NCI-H146 (cell line): Measurements from ENCODE around the gene TPSD1.
"Not testable (repeated sequence)": the region's sequence is repeated elsewhere in the genome, so short reads cannot be mapped to it uniquely, and the experiment has no call there.

Source experiments
- DNase-seq: peaks from one replicate; lab custom pipeline; 2025; lab: John Stamatoyannopoulos, UW

TPSD1 gene

DNA sequence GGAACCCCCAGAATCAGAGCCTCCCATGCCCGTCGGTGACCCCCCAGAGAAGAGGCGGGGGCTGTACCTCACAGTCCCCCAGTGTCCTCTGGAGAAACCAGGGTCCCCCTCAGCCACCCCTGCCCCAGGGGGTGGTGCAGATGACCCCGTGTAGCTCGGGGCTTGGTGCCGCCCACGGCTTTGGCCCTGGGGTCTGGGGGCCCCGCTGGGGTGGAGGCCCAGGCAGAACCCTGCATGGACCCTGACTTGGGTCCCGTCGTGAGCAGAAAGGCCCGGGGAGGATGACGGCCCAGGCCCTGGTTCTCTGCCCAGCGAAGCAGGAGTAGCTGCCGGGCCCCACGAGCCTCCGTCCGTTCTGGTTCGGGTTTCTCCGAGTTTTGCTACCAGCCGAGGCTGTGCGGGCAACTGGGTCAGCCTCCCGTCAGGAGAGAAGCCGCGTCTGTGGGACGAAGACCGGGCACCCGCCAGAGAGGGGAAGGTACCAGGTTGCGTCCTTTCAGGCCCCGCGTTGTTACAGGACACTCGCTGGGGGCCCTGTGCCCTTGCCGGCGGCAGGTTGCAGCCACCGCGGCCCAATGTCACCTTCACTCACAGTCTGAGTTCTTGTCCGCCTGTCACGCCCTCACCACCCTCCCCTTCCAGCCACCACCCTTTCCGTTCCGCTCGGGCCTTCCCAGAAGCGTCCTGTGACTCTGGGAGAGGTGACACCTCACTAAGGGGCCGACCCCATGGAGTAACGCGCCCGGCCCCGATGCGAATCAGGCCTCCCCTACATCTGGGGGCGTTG lies 34.8 kb upstream of the TPSD1 start:
- no peak for DNase-seq

DNA sequence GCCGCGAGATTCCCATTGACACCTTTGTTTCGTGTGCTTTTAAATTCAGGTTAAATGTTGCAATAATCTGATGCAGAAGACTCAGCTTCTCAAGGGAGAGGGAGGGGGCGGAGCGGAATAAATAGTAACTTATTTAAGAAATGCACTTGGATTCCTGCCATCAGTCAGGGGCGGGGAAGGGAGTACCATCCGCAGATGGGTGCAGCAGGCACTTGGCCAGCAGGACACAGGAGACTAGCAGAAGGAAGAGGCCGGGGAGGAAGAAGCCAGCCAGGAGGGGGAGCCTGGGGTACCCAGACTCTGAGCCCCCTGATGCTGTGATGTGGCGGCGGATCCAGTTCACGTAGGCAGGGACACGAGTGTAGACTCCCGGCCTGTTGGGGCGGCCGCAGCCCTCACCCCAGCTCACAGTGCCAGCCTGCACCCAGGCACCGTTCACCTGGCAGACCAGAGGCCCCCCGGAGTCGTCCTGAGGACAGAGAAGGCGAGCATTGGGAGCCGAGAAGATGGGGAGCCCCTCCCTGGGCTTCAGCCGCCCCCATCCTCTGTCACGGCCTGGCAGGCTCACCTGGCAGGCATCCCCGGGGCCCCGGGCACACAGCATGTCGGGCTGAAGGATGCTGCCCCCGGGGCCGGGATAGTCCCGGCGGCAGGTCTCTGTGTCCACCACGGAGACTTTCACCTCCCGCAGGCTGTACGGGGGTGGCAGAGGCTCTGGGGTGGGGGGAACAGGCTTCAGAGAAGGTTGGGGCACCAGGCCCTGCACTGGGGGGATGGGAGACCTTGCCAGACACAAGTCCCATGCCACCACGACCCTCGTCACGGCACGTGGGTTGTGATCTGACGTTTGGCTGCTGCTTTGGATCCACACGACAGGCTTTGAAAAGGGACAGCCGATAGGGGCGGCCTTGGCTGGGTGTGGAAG lies 34.0 kb upstream of the TPSD1 start:
- DNase-seq = no peak

DNA sequence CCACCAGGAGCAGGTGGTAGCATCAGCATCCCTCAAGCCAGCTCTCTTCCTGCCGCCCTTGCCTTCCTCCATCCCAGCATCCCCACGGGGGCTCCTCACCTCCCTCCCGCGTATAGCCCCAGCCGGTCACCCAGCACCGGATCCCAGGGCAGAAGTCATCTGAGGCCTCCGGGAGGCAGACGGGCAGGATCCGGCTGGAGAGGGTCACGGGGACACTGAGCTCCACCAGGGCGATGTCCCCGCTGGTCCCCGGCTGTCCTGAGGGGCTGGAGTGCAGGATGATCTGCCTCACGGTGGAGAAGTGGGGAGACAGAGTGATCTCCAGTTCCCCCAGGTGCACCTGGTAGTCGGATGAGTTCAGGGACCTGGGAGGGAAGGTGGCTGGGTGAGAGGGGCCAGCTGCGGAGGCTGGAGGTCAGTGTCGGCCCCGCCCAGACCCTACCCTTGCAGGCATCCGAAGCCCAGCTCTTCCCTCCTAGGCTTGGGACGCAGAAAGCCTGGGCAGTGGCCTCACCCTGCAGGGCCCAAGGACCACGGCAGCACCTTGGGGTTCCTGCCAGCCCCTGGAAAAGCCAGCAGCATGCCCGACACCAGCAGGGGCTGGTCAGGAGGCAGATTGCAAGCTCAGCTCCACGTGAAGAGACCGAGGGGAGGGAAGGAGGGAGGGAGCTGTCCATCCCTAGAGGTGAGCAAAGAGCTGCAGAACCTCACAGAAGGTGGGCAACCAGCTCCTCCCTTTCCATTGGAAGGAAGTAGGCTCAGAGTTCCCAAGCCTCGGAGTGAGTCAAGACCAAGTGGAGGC lies 33.1 kb upstream of the TPSD1 start:
- DNase-seq = no peak

DNA sequence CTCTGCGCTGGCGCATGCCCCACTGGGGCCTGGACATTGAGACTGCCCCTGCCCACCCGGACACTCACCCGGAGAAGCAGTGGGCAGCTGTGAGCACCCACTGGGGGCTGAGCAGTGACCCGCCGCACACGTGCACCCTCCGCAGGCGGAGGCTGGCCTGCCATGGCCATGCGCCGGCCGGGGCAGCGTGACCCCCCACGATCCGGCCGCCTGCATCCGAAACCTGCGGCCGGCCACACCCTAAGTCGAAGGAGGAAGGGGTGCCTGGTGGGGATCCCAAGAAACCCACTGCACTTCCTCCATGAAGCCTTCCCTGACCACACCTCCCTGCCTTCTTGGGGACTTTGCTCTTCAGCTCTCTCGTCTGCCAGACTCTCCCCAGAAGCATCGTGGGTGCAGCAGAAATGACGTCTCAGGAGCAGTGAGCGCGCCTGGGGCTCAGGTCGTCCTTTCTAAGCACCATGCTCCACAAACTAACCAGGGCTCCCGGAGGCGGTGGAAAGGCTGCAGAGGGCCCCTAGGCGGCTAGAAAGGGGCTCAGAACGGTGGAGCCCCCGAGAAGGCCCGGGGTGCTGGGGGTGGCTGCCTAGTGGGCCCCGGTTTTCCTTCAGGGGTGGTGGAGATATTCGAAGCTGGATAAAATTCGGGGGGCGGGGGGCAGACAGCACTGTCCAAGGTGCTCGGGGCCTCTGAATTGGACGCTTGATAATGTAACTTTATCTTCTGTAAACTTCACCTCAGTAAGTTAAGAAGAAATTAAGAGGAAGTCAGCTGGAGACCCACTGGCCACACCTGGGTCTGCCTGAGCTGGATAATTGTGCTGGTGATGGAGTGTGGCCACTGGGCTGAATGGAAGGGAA lies 32.3 kb upstream of the TPSD1 start:
- no peak for DNase-seq

DNA sequence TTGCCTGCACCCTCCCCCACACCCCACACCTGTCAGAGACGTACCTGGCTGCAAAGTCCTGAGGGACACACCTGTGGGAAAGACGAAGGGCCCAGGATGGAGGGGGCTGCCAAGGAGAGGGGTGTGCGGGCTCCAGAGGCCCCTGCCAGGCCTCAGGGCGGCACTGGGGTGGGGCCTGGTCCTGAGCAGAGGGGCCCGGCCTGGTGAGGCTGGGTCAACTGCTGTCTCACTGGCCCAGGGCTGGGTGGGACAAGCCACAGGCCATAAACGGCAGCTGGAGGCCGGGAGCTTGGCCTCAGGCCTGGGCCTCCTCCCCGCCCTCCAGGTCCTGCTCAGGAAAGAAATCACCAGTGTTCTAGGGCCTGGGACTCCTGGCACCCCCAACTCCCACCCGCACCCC lies 31.3 kb upstream of the TPSD1 start:
- DNase-seq = no peak

DNA sequence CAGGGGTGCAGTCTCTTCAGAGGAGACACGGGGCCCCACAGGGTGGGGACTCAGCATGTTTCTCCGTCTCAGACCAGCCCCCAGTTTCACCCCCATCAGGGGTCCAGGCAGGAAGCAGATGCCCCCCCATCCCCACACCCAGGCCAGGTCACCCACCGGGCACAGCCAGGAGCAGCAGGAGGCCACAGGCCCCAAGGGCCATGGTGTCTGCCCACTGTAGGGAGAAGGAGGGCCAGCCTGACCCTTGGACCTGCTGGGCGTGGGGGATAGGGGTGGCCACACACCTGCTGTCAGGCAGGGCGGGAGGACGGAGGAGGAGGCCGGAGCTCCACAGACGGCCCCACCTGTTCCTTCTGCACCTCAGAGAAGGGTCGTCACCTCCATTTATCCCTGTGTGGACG lies 30.8 kb upstream of the TPSD1 start, which contains the start of gene TPSG1:
TSS of gene TPSG1 (minus strand) at position 218 of the 401 bp plus-strand sequence. CDS start at position 202, 16 bp downstream.
- no peak for DNase-seq

DNA sequence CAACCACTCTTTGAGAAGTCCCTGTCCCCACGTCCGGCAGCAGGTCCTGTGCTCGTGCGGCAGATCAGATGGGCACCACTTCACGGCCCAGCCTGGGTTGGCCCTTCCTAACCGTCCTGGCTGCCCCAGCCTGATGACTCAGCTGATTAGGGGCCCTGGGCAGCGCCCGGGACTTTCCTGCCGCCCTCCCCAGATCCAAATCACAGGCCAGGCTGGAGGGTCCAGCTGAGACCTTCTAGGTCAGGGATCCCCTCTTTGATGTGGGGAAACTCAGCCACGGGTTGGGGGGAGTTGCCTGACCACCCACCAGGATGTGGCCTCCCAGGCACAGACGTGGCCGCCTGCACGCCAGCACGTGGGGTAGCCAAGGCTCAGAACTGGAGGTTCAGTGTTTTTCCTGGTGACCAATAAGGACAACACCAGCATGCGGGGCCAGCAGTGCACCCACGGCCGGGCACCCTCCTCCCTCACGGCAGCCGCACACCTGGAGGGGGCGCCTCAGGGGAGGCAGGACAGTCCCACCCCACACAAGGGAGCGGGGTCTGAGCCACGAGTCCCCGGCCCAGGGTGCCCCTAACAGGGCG lies 30.0 kb upstream of the TPSD1 start:
- DNase-seq = not testable (repeated sequence)

DNA sequence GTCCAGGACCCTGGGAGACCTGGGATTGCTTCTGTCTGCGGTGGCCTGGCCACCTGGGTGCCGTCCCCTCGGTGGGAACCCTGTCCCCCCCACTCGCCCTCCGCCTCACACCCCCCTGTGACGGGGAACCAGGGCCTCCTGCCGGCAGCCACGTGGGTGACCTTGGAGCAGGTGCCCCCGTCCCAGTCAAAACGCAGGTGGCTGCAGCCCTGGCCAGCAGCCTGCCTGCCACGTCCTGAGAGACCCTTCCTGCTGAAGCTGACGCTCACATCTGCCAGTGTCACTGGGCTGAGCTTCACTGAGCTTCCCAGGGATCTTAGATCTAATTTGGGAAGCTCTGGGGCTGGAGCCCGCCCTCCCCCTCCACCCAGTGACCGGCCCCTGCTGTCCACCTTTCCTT lies 29.2 kb upstream of the TPSD1 start:
- DNase-seq = not testable (repeated sequence)

DNA sequence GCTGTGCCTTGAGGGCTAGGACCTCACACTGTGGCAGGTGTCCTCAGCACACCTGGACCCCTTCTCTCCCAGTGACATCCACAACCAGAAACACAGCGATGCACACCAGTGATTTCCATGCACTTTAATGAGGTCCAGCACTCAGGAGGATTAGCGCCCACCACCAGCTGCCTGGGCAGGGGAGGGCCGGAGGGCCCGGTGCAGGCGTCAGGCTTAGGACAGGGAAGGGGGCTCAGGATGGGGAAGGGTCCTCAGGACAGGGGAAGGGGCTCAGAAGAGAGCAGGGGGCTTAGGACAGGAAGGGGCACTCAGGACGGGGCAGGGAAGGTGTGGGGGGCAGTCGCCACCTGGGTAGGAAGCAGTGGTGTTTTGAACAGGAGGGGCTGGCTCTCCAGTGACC lies 27.6 kb upstream of the TPSD1 start:
- not testable (repeated sequence) for DNase-seq

DNA sequence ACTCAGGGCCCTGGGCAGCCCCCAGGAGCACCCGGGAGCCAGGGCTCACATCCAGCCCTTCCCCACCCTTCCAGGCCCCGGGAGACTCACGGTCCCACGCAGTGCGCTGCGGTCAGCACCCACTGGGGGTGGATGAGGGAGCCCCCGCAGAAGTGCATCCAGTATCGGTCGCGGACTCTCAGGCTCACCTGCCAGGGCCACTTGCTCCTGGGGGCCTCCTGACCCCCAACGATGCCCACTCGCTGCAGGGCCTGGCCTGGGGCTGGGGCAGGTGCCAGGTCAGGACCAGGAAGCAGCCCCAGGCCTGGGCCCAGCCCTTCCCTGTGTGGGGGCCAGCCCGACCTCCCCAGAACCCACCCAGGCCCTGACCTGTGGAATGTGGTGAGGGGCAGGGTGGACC lies 26.4 kb upstream of the TPSD1 start:
- DNase-seq = not testable (repeated sequence)

DNA sequence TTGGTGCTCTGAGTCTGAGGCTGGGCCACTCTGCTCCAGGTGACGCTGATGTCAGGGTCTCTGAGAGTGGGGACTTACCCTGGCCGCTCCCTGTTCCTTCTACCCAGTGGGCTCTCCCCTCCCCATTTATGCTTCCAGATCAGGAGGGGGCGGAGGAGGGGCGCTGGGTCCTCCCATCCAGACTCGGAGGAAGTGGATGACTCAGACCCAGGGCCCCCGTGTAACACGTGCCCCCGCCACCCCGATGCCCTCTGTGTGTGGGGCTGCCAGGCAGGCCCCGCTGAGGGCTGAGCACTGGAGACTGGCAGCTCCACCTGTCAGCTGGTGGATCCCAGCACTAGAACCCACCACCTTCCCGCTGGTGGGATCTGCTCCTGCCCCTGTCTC lies 25.8 kb upstream of the TPSD1 start, which contains the start of gene TPSB2:
TSS of gene TPSB2 (minus strand) at position 101 of the 387 bp plus-strand sequence. CDS start 233 bp downstream, outside the sequence.
- DNase-seq = not testable (repeated sequence)

DNA sequence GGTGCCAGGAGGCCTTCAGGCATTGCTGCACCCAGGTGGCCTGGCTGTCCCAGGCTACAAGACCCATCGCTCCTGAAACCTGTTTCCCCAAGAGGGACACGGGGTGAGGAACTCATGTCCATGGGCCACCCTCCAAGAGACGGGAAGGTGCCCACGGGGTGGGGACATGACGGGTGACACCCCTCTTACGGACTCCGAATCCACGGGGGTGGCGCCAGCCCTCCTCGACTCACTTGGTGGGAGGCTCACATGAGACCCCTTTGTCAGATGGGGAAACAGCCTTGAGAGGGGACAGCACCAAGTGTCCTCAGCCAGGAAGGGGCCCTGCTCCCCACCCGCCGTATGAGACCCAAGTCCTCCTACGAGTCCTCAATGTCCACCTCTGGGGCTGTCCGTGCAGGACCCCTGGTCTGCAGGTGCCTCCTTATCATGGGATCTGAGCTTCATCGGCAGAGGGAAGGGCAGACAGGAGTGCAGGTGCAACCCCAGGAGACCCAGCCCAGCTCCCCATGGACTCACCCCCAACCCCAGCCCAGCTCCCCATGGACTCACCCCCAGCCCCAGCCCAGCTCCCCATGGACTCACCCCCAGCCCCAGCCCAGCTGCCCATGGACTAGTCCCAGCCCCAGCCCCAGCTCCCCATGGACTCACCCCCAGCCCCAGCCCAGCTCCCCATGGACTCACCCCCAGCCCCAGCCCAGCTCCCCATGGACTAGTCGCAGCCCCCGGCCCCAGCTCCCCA lies 25.2 kb upstream of the TPSD1 start:
- not testable (repeated sequence) for DNase-seq

DNA sequence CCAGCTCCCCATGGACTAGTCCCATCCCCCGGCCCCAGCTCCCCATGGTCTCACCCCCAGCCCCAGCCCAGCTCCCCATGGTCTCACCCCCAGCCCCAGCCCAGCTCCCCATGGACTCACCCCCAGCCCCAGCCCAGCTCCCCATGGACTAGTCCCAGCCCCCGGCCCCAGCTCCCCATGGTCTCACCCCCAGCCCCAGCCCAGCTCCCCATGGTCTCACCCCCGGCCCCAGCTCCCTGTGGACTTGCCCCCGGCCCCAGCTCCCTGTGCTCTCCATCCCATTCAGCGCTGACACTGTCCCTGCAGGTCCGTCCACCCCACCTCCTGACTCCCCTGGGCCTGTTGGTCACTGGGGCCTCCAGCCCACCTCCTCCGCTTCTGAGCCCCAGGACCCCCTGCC lies 24.6 kb upstream of the TPSD1 start:
- not testable (repeated sequence) for DNase-seq

DNA sequence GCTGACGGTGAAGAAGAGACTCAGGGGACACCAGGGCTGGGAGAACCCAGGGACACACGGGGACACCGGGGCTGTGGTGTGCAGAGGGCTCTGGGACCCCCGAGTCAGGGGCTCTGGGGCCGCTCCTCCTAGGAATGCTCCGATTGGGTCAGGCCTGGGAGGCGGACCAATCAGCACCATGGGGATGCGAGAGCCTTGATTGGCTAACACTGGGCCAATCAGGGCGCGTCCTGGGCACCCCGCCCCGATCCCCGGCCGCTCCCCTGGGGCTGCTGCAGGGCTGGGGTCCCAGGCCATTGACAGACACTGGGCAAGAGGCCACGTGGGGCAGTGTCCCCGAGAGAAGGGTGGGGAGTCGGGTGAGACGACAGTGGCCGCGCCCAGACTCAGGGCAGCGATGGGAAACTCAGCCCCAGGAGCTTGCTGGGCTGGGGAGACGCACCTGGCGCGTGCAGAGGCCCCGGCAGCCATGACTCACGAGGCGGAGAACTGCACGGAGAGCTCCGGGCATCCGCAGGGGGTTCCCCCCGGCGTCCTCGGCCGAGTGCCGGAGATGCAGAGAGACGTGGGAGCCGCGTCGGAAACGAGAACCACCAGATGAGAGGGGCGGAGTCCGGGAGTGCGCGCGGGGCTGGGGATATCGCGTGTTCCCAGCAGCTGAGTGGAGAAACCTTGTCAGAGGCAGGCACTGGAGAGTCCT lies 23.7 kb upstream of the TPSD1 start:
- DNase-seq = not testable (repeated sequence)

DNA sequence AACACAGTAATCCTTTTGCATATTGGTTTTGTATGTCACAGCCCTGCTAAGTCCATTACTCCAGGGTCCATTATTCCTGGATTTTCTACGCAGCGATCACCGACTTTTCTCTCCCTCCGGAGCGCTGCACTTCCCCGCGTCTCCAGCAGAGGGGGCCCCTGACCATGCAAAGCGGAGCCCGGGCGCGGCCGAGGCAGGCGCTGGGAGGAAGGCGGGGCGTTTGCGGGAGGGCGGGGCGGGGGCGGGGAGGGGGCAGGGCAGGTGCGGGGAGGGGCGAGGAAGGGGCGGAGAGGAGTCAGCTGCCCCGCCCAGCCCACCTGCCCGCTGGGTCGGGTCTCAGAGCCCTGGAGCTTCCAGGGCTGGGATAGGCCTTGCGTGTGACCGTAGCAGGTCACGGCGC lies 19.2 kb upstream of the TPSD1 start:
- DNase-seq = not testable (repeated sequence)

DNA sequence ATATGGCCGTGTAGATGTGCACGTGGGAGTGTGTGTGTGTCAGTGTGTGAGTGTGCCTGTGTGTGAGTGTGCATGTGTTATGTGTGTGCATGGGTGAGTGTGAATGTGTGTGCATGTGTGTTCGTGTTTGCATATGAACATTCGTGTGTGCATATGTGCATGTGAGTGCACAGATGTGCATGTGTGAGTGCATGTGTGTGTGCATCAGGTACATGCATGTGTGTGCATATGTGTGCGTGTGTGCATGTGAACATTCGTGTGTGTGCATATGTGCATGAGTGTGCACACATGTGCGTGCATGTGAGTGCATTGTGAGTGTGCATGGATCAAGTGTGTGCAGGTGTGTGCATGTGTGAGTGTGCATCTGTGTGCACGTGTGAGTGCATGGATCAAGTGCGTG lies 17.9 kb upstream of the TPSD1 start:
- DNase-seq = no peak

DNA sequence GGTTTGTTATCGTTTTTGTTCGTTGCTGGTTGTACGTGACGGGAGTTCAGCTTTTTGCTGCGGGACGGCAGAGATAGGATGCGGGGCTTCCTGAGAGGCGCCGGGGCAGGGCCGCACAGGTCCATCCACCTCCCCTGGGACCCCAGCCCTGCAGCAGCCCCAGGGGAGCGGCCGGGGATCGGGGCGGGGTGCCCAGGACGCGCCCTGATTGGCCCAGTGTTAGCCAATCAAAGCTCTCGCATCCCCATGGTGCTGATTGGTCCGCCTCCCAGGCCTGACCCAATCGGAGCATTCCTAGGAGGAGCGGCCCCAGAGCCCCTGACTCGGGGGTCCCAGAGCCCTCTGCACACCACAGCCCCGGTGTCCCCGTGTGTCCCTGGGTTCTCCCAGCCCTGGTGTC lies 17.0 kb upstream of the TPSD1 start:
- not testable (repeated sequence) for DNase-seq

DNA sequence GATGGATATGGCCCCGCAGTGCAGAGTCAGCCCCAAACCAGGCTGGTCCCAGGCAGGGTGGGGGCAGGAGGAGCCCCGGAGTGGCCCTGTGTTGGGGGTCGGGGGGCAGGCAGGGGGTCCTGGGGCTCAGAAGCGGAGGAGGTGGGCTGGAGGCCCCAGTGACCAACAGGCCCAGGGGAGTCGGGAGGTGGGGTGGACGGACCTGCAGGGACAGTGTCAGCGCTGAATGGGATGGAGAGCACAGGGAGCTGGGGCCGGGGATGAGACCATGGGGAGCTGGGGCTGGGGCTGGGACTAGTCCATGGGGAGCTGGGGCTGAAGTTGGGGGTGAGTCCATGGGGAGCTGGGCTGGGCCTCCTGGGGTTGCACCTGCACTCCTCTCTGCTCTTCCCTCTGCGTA lies 16.3 kb upstream of the TPSD1 start:
- not testable (repeated sequence) for DNase-seq

DNA sequence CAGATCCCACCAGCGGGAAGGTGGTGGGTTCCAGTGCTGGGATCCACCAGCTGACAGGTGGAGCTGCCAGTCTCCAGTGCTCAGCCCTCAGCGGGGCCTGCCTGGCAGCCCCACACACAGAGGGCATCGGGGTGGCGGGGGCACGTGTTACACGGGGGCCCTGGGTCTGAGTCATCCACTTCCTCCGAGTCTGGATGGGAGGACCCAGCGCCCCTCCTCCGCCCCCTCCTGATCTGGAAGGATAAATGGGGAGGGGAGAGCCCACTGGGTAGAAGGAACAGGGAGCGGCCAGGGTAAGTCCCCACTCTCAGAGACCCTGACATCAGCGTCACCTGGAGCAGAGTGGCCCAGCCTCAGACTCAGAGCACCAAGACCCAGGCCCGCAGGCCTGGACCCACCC lies 15.4 kb upstream of the TPSD1 start, which contains the start of gene TPSAB1:
TSS of gene TPSAB1 (plus strand) at position 270 of the 400 bp plus-strand sequence. CDS start 234 bp downstream, outside the sequence.
- DNase-seq = not testable (repeated sequence)
